Erythroblast (primary cell): Measurements from ENCODE around the gene JPH2.

Source experiments
- GATA1 ChIP-seq: IDR thresholded peaks from 2 replicates; pipeline ENCODE4 v1.6.1; 2011; ENCODE audit warnings: low read depth, mild to moderate bottlenecking, control low read depth, low read length, moderate library complexity
- POLR2A ChIP-seq: IDR thresholded peaks from 2 replicates; pipeline ENCODE4 v1.6.1; 2011; ENCODE audit warnings: mild to moderate bottlenecking, low read length

DNA sequence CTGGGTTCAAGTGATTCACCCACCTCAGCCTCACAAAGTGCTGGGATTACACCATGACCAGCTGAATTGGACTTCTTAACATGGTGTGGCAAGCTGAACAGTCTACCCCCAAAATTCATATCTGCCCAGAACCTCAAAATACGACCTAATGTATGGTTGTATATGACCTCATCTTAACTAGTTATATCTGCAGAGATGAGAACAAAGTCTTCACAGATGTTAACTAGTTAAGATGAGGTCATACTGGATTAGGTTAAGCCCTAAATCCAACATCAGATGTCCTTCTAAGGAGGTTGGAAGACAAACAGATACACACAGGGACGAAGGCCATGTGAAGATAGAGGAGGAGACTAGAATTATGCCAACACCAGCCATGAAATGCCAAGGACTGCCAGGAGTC is 102.5 kb downstream of the JPH2 start:
- no peak for TF ChIP-seq POLR2A
- no peak for TF ChIP-seq GATA1
